Activated T-helper 17 cell treated with anti-CD3 and anti-CD28 coated beads, Interleukin-2, amount 50 U/mL, for 72 hours (primary cell): ENCODE measurements around the gene NPIPB9. TPM values are rescaled to one million over a fixed set of nuclear protein-coding genes. Genes with fewer than 3 reads are reported as not detected.
"Not testable (repeated sequence)": the region's sequence is repeated elsewhere in the genome, so short reads cannot be mapped to it uniquely, and the experiment has no call there.

Experiments
- ATAC-seq: fragments of 150-1000 bp; cut with Tn5 transposase; replicated peaks from 2 replicates; pipeline ENCODE4 v1.10.0; 2021; ENCODE audit warnings: mild to moderate bottlenecking, moderate library complexity
- H3K27ac Mint-ChIP-seq: one replicate; pipeline ENCODE4 v1.8.0; 2022; ENCODE audit warnings: mixed read lengths
- H3K27me3 Mint-ChIP-seq: one replicate; pipeline ENCODE4 v1.8.0; 2022; ENCODE audit warnings: mixed read lengths
- H3K36me3 Mint-ChIP-seq: one replicate; pipeline ENCODE4 v1.8.0; 2022; ENCODE audit warnings: low read depth, mild to moderate bottlenecking, mixed read lengths
- H3K4me1 Mint-ChIP-seq: one replicate; pipeline ENCODE4 v1.8.0; 2022; ENCODE audit warnings: mixed read lengths
- H3K4me3 Mint-ChIP-seq: one replicate; pipeline ENCODE4 v1.8.0; 2022; ENCODE audit warnings: mild to moderate bottlenecking, mixed read lengths
- H3K9me3 Mint-ChIP-seq: one replicate; pipeline ENCODE4 v1.8.0; 2022; ENCODE audit warnings: mixed read lengths
- total RNA-seq, 2 donors: library from RNA; stranded (reverse); gene quantifications; one replicate each; pipeline ENCODE4 v1.2.3, GENCODE V29; 2022

NPIPB9 gene
- total RNA-seq, 2 donors from 2014 or later, result 4.2 to 7.0 TPM

- peak overlapping the region; percentile 30 for H3K4me3 Mint-ChIP-seq
- H3K9me3 Mint-ChIP-seq, H3K36me3 Mint-ChIP-seq, H3K4me1 Mint-ChIP-seq, H3K27ac Mint-ChIP-seq, H3K27me3 Mint-ChIP-seq: not testable (repeated sequence)
- peak; percentile 82 for ATAC-seq
Measured at GRCh38 chr16:28802235-28803019, 50.8 kb downstream of the NPIPB9 start.

GRCh38 chr16:28807445-28808120 lies 56.0 kb downstream of the NPIPB9 start:
- not testable (repeated sequence) for H3K36me3 Mint-ChIP-seq, H3K27me3 Mint-ChIP-seq, H3K4me1 Mint-ChIP-seq, H3K9me3 Mint-ChIP-seq, H3K4me3 Mint-ChIP-seq, H3K27ac Mint-ChIP-seq, ATAC-seq

- Mint-ChIP-seq H3K27me3 (no peaks in the 10 kb centered on the region), H3K36me3 (peaks cover 40% of the 10 kb centered on the region), H3K4me3 (peak overlapping the region; percentile 95), H3K9me3 (no peaks in the 10 kb centered on the region), H3K27ac (peak overlapping the region; percentile 97), H3K4me1 (peaks cover 19% of the 10 kb centered on the region)
- no peak for ATAC-seq
Measured at GRCh38 chr16:28820016-28820415, 68.4 kb downstream of the NPIPB9 start.

- Mint-ChIP-seq H3K4me3 (peak overlapping the region; percentile 95), H3K27ac (peak overlapping the region; percentile 97), H3K36me3 (peaks cover 45% of the 10 kb centered on the region), H3K4me1 (peaks cover 23% of the 10 kb centered on the region)
- ATAC-seq, H3K9me3 Mint-ChIP-seq, H3K27me3 Mint-ChIP-seq: not testable (repeated sequence)
Measured at GRCh38 chr16:28820546-28820945, 69.0 kb downstream of the NPIPB9 start.

- H3K27me3 Mint-ChIP-seq, result no peaks in the 10 kb centered on the region
- H3K4me1 Mint-ChIP-seq, result peaks cover 36% of the 10 kb centered on the region
- no peaks in the 10 kb centered on the region for H3K9me3 Mint-ChIP-seq
- peak overlapping the region; percentile 97 for H3K27ac Mint-ChIP-seq
- peak overlapping the region; percentile 95 for H3K4me3 Mint-ChIP-seq
- ATAC-seq, result no peak
- peaks cover 60% of the 10 kb centered on the region for H3K36me3 Mint-ChIP-seq
Measured at GRCh38 chr16:28821874-28822519, 70.4 kb downstream of the NPIPB9 start.

Other genes starting within 250 kb of the NPIPB9 start
- gene IL27, start 245.0 kb upstream of the NPIPB9 start, total RNA-seq, result not detected
- gene NUPR1, start 212.8 kb upstream of the NPIPB9 start, total RNA-seq, result not detected
- gene SGF29, start 197.9 kb upstream of the NPIPB9 start, total RNA-seq, result 10 to 100 TPM; 14.7 to 18.5 TPM
- gene SULT1A2, start 154.7 kb upstream of the NPIPB9 start, total RNA-seq, result under 1 TPM in 1 of 2 donors, not detected in 1; 0.48 TPM
- gene SULT1A1, start 141.7 kb upstream of the NPIPB9 start, total RNA-seq, result 1 to 10 TPM; 5.9 to 7.1 TPM
- gene NPIPB8, start 113.7 kb upstream of the NPIPB9 start, total RNA-seq, result not detected
- 100 to 1,000 TPM; 356 to 481 TPM for gene EIF3C, start 40.3 kb upstream of the NPIPB9 start, total RNA-seq
- gene ATXN2L, start 71.2 kb downstream of the NPIPB9 start, total RNA-seq, result 100 to 1,000 TPM; 246 to 339 TPM
- 100 to 1,000 TPM; 140 to 291 TPM for gene TUFM, start 94.6 kb downstream of the NPIPB9 start, total RNA-seq
- gene SH2B1, start 112.1 kb downstream of the NPIPB9 start, total RNA-seq, result 10 to 100 TPM; 45.0 to 46.4 TPM
- gene ATP2A1, start 126.7 kb downstream of the NPIPB9 start, total RNA-seq, result 1 to 10 TPM; 2.2 to 3.1 TPM
- gene RABEP2, start 173.5 kb downstream of the NPIPB9 start, total RNA-seq, result 10 to 100 TPM; 21.5 to 34.1 TPM
- 1 to 10 TPM in 1 of 2 donors, not detected in 1; 2.1 TPM for gene CD19, start 180.2 kb downstream of the NPIPB9 start, total RNA-seq
- 100 to 1,000 TPM in 1 of 2 donors, 10 to 100 TPM in 1; 81.3 to 100 TPM for gene NFATC2IP, start 199.2 kb downstream of the NPIPB9 start, total RNA-seq
- 10 to 100 TPM; 15.0 to 26.8 TPM for gene SPNS1, start 223.0 kb downstream of the NPIPB9 start, total RNA-seq
- 100 to 1,000 TPM; 216 to 327 TPM for gene LAT, start 233.3 kb downstream of the NPIPB9 start, total RNA-seq